GM12873 (cell line): ENCODE data around the gene ADGRA3.

Experiments
- CTCF ChIP-seq: IDR thresholded peaks from 2 replicates; pipeline ENCODE4 v1.5.1; 2012; ENCODE audit warnings: low read depth, mild to moderate bottlenecking, moderate library complexity, low read length, control low read depth; ENCODE audit not compliant: insufficient read depth; ENCODE audit errors: missing control alignments

Gene ADGRA3

GRCh38 chr4:22478426-22478825 lies 37.4 kb downstream of the ADGRA3 start:
- TF ChIP-seq CTCF = no peak

GRCh38 chr4:22477813-22478182 lies 38.1 kb downstream of the ADGRA3 start:
- no peak for TF ChIP-seq CTCF

DNA sequence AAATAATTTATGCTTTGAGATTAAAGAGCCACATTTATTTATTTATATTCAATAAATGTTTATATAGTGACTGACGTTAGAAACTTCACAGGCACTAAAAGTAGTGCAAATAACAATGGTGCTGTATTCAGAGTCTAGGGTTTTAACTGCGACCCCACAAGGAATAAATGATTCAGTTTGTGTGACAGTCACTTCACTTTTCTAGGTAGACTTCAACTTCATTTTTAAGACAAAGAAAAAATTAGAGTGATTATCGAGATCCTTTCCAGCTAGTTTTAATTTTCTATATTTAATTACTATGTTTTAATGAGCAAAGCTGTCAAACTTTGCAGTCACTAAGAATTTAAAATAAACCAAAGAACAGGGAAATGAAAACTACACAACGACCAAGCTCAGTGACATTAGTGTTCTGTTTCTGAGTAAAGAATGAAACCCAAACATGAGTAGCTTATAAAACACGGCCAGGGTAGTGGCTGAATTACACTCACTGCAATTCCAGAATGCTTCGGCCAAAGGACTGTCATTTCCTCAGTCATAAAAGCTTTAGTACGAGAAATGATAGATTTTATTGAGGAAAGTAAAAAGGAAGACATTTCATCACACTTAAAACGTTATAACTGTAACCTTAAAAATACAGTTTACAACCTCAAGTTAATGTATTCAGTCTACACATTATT lies 38.6 kb downstream of the ADGRA3 start:
- TF ChIP-seq CTCF = no peak

DNA sequence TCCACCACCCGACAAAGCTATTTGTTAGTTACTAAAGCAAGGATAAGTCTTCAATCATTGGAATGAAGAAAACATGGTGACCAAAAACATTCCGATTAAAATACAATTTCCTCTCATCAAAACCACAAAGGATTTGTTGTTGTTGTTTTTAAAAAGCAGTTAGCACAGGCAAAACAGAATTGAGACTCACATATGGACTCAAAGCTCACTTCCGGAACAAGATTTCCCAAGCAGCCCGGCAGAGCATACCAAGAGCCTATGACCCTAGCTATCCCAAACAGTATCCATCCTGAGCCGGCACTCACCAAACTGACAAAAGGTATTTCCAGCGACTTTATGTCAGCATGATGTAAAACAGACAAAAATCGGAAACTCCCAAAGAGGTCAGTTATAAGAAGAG lies 39.9 kb downstream of the ADGRA3 start:
- TF ChIP-seq CTCF = no peak

DNA sequence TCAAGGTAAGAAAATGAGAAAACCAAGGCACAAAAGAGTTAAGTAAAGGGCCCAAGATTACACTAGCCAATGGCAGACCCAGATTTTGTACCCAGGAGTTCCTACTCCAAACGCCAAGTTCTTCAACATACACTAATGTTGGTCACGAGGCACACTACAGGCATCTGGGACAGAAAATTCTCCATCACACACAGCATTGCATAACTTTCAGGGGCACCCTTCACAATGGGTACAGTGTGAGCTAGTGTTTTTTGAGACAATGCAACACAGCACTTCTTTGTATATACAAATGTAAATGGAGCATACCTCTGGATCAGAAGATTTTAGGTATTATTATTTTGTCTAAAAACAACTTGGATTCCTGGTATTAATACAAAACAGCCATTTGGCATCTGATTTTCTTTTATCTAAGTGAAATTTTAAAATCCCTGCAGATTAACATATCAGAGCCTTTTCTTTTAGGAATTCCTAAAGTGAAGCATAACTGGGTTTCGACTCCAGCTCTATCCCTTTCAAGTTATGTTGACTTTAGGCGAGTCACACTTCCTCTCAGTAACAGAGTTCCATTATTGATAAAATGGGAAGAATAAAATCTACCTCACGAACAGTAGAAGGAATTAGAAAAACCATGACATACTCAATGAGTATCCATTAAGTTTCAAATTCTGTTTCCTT lies 41.1 kb downstream of the ADGRA3 start:
- no peak for TF ChIP-seq CTCF

- TF ChIP-seq CTCF = no peak
Observed at GRCh38 chr4:22473268-22473667, 42.6 kb downstream of the ADGRA3 start.

- TF ChIP-seq CTCF = no peak
Observed at GRCh38 chr4:22471999-22472461, 43.8 kb downstream of the ADGRA3 start.
